Measurements from ENCODE around the gene KPNA6.

The KPNA6 gene

DNA sequence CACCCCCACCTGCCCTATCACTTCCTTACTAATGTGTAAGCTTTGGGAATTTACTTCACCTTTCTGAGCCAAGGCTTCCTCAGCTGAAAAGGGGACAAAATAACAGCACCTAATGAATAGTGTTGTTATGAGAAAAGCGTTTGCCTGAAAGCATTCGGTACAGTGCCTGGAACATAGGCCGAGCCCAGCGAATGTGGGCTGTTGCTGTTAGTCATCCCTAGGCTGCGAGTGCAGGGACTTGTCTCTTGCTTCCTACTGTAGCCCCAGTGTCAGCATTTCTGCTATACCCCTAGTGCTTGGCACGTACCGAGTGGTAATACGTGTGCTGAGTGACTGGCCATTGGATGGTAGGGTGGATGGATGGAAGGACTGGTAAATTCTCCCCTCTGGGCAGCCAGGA, 16.7 kb upstream of the KPNA6 start:
- TF ChIP-seq, protein P1, sequence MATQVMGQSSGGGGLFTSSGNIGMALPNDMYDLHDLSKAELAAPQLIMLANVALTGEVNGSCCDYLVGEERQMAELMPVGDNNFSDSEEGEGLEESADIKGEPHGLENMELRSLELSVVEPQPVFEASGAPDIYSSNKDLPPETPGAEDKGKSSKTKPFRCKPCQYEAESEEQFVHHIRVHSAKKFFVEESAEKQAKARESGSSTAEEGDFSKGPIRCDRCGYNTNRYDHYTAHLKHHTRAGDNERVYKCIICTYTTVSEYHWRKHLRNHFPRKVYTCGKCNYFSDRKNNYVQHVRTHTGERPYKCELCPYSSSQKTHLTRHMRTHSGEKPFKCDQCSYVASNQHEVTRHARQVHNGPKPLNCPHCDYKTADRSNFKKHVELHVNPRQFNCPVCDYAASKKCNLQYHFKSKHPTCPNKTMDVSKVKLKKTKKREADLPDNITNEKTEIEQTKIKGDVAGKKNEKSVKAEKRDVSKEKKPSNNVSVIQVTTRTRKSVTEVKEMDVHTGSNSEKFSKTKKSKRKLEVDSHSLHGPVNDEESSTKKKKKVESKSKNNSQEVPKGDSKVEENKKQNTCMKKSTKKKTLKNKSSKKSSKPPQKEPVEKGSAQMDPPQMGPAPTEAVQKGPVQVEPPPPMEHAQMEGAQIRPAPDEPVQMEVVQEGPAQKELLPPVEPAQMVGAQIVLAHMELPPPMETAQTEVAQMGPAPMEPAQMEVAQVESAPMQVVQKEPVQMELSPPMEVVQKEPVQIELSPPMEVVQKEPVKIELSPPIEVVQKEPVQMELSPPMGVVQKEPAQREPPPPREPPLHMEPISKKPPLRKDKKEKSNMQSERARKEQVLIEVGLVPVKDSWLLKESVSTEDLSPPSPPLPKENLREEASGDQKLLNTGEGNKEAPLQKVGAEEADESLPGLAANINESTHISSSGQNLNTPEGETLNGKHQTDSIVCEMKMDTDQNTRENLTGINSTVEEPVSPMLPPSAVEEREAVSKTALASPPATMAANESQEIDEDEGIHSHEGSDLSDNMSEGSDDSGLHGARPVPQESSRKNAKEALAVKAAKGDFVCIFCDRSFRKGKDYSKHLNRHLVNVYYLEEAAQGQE (IDR thresholded peaks at IDR 0.05; ENCODE audit: insufficient replicate concordance, low read depth) = no peak
- TF ChIP-seq POLR2AphosphoS5 (IDR thresholded peaks at IDR 0.05; ENCODE audit: low read depth) (no peak), GABPA (IDR thresholded peaks at IDR 0.05; ENCODE audit: low read depth) (no peak), SPI1 (IDR thresholded peaks at IDR 0.05; ENCODE audit: borderline replicate concordance, low read depth) (no peak)
- TF ChIP-seq, protein P2, sequence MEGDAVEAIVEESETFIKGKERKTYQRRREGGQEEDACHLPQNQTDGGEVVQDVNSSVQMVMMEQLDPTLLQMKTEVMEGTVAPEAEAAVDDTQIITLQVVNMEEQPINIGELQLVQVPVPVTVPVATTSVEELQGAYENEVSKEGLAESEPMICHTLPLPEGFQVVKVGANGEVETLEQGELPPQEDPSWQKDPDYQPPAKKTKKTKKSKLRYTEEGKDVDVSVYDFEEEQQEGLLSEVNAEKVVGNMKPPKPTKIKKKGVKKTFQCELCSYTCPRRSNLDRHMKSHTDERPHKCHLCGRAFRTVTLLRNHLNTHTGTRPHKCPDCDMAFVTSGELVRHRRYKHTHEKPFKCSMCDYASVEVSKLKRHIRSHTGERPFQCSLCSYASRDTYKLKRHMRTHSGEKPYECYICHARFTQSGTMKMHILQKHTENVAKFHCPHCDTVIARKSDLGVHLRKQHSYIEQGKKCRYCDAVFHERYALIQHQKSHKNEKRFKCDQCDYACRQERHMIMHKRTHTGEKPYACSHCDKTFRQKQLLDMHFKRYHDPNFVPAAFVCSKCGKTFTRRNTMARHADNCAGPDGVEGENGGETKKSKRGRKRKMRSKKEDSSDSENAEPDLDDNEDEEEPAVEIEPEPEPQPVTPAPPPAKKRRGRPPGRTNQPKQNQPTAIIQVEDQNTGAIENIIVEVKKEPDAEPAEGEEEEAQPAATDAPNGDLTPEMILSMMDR (IDR thresholded peaks at IDR 0.05; ENCODE audit: insufficient read depth, low read length) = no peak
- no peak for DNase-seq (ENCODE audit: low read depth in 1 of 2, low spot score in 1 of 2)
- H3K4me3 ChIP-seq (replicated peaks; ENCODE audit: insufficient read depth, low read length) = no peak overlapping the region
- H3K27me3 ChIP-seq (ENCODE audit: insufficient read depth, poor library complexity, severe bottlenecking) = no peaks in the 10 kb centered on the region
- no peak overlapping the region for H3K27ac ChIP-seq (replicated peaks)

DNA sequence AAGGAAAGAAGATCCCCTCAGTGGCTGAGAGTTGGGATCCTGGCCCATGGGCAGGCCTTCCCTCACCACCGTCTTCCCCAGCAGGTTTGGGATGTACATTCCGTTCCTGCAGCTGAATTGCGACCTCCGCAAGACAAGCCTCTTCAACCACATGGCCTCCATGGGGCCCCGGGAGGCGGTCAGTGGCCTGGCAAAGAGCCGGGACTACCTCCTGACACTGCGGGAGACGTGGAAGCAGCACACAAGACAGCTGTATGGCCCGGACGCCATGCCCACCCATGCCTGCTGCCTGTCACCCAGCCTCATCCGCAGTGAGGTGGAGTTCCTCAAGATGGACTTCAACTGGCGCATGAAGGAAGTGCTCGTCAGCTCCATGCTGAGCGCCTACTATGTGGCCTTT, 16.3 kb upstream of the KPNA6 start:
- no peak for DNase-seq (ENCODE audit: low read depth in 1 of 2, low spot score in 1 of 2)
- Histone ChIP-seq H3K4me3 (replicated peaks; ENCODE audit: insufficient read depth, low read length) (no peak overlapping the region), H3K27ac (replicated peaks) (no peak overlapping the region), H3K27me3 (ENCODE audit: insufficient read depth, poor library complexity, severe bottlenecking) (no peaks in the 10 kb centered on the region)
- no peak for TF ChIP-seq SPI1 (IDR thresholded peaks at IDR 0.05; ENCODE audit: borderline replicate concordance, low read depth)
- TF ChIP-seq POLR2AphosphoS5 (IDR thresholded peaks at IDR 0.05; ENCODE audit: low read depth) = no peak

DNA sequence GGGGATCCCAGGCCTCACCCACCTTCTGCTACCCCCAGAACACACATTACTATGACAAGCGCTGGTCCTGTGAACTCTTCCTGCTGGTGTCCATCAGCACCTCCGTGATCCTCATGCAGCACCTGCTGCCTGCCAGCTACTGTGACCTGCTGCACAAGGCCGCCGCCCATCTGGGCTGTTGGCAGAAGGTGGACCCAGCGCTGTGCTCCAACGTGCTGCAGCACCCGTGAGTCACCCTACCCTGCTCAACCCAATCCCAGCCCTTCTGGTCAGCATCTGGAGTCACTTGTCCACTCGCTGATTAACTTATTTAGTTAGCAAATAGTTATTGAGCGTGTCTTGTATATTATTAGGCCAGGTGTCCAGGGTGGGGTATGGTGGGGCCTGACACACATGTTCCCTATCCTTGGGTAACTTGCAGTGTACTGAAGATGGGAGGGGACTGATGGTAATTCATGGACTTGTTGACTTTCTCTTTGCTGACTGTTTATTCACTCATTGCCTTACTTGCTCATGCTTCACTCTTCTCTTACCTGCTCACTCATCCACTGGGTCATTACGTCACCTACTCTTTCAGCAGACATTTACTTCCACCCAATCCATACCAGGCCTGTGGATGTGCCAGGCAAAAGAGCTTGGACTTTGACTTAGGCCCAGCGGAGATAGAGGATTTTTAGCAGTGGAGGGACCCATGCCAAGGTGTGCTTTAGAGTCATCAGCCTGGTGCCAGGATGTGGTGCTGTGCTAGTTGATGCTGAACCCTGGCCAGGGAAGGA, 12.9 kb upstream of the KPNA6 start:
- DNase-seq (ENCODE audit: low read depth in 1 of 2, low spot score in 1 of 2) = no peak
- no peak overlapping the region for H3K27ac ChIP-seq (replicated peaks)
- H3K4me3 ChIP-seq (replicated peaks; ENCODE audit: insufficient read depth, low read length) = no peak overlapping the region
- no peak for TF ChIP-seq GABPA (IDR thresholded peaks at IDR 0.05; ENCODE audit: low read depth)
- no peak for TF ChIP-seq POLR2AphosphoS5 (IDR thresholded peaks at IDR 0.05; ENCODE audit: low read depth)
- TF ChIP-seq SPI1 (IDR thresholded peaks at IDR 0.05; ENCODE audit: borderline replicate concordance, low read depth) = no peak
- TF ChIP-seq, protein P2 (IDR thresholded peaks at IDR 0.05; ENCODE audit: insufficient read depth, low read length) = no peak
- TF ChIP-seq, protein P1 (IDR thresholded peaks at IDR 0.05; ENCODE audit: insufficient replicate concordance, low read depth) = no peak
- H3K27me3 ChIP-seq (ENCODE audit: insufficient read depth, poor library complexity, severe bottlenecking) = no peaks in the 10 kb centered on the region

DNA sequence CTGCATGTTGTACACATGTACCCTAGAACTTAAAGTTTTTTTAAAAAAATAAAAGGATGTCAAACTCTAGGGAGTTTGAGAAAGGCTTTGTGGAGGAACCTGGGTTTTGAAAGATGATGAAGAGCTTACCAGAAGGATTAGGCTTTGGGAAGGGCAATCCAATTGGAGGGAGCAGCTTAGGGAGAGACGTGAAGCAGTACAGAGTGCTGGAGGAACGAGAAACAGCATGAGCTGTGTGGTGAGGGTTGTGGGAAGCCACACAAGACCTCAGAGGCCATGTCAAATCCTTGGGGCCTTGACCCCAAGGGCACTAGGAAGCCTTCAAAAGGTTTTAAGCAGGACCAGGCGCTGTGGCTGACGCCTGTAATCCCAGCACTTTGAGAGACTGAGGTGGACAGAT, 8.4 kb upstream of the KPNA6 start:
- Histone ChIP-seq H3K27me3 (ENCODE audit: insufficient read depth, poor library complexity, severe bottlenecking) (no peaks in the 10 kb centered on the region), H3K4me3 (replicated peaks; ENCODE audit: insufficient read depth, low read length) (no peak overlapping the region), H3K27ac (replicated peaks) (no peak overlapping the region)
- no peak for DNase-seq (ENCODE audit: low read depth in 1 of 2, low spot score in 1 of 2)
- TF ChIP-seq GABPA (IDR thresholded peaks at IDR 0.05; ENCODE audit: low read depth) (no peak), SPI1 (IDR thresholded peaks at IDR 0.05; ENCODE audit: borderline replicate concordance, low read depth) (no peak), POLR2AphosphoS5 (IDR thresholded peaks at IDR 0.05; ENCODE audit: low read depth) (no peak)
- TF ChIP-seq, protein P1 (IDR thresholded peaks at IDR 0.05; ENCODE audit: insufficient replicate concordance, low read depth) = no peak
- TF ChIP-seq, protein P2 (IDR thresholded peaks at IDR 0.05; ENCODE audit: insufficient read depth, low read length) = no peak
